Measurements from ENCODE around the gene RAB1A.
A peak's percentile ranks its signal among the peaks of the same experiment; 100 is the strongest.
"Not testable (repeated sequence)": the region's sequence is repeated elsewhere in the genome, so short reads cannot be mapped to it uniquely, and the experiment has no call there.

Gene RAB1A

GRCh38 chr2:65172994-65173790 lies 43.3 kb upstream of the RAB1A start:
- H3K36me3 ChIP-seq (ENCODE audit: control insufficient read depth, low read length): no peaks in the 10 kb centered on the region
- H3K4me2 ChIP-seq (ENCODE audit: low read length): no peak overlapping the region
- TF ChIP-seq CTCF (IDR thresholded peaks at IDR 0.05; ENCODE audit: low read depth, low read length, poor library complexity, severe bottlenecking) (no peak), EZH2phosphoT487 (IDR thresholded peaks at IDR 0.05; ENCODE audit: borderline replicate concordance, low read length) (no peak)
- H3K79me2 ChIP-seq (ENCODE audit: control insufficient read depth, low read length): no peaks in the 10 kb centered on the region
- no peaks in the 10 kb centered on the region for H3K9me2 ChIP-seq (replicated peaks; ENCODE audit: control insufficient read depth, low read length)
- H3K27me3 ChIP-seq (ENCODE audit: control insufficient read depth, low read length): no peaks in the 10 kb centered on the region
- H3K4me3 ChIP-seq (ENCODE audit: low read length): no peak overlapping the region
- no peaks in the 10 kb centered on the region for H3F3A ChIP-seq (ENCODE audit: control insufficient read depth, insufficient read depth)
- H3K4me1 ChIP-seq (ENCODE audit: control insufficient read depth, low read length): peaks cover 11% of the 10 kb centered on the region
- no peak overlapping the region for H3K27ac ChIP-seq (ENCODE audit: low read depth, low read length)
- H4K20me1 ChIP-seq (ENCODE audit: control insufficient read depth, insufficient read depth, low read depth, low read length): no peaks in the 10 kb centered on the region
- H3K9me3 ChIP-seq (ENCODE audit: control insufficient read depth, insufficient read depth, low read length): no peaks in the 10 kb centered on the region

- H3K4me1 ChIP-seq (ENCODE audit: control insufficient read depth, low read length): peaks cover 16% of the 10 kb centered on the region
- not testable (repeated sequence) for H3K9me3 ChIP-seq (ENCODE audit: control insufficient read depth, insufficient read depth, low read length); H3K27ac ChIP-seq (ENCODE audit: low read depth, low read length); H3K9me2 ChIP-seq (replicated peaks; ENCODE audit: control insufficient read depth, low read length); H3K27me3 ChIP-seq (ENCODE audit: control insufficient read depth, low read length); H3K36me3 ChIP-seq (ENCODE audit: control insufficient read depth, low read length); H3K4me2 ChIP-seq (ENCODE audit: low read length); H3K79me2 ChIP-seq (ENCODE audit: control insufficient read depth, low read length); H3K4me3 ChIP-seq (ENCODE audit: low read length); H4K20me1 ChIP-seq (ENCODE audit: control insufficient read depth, insufficient read depth, low read depth, low read length); H3F3A ChIP-seq (ENCODE audit: control insufficient read depth, insufficient read depth)
Measured at GRCh38 chr2:65170611-65171477, 40.9 kb upstream of the RAB1A start.

GRCh38 chr2:65169760-65170136 lies 39.8 kb upstream of the RAB1A start:
- H3K9me2 ChIP-seq (replicated peaks; ENCODE audit: control insufficient read depth, low read length): no peaks in the 10 kb centered on the region
- H3K4me3 ChIP-seq (ENCODE audit: low read length): no peak overlapping the region
- TF ChIP-seq CTCF (IDR thresholded peaks at IDR 0.05; ENCODE audit: low read depth, low read length, poor library complexity, severe bottlenecking) (no peak), EZH2phosphoT487 (IDR thresholded peaks at IDR 0.05; ENCODE audit: borderline replicate concordance, low read length) (no peak)
- peaks cover 2% of the 10 kb centered on the region; the same call in 1 of the 2 replicates for H3K36me3 ChIP-seq (ENCODE audit: control insufficient read depth, low read length)
- H3K4me1 ChIP-seq (ENCODE audit: control insufficient read depth, low read length): peaks cover 27% of the 10 kb centered on the region
- no peaks in the 10 kb centered on the region for H3K27me3 ChIP-seq (ENCODE audit: control insufficient read depth, low read length)
- no peaks in the 10 kb centered on the region for H3K9me3 ChIP-seq (ENCODE audit: control insufficient read depth, insufficient read depth, low read length)
- no peak overlapping the region for H3K27ac ChIP-seq (ENCODE audit: low read depth, low read length)
- no peaks in the 10 kb centered on the region for H4K20me1 ChIP-seq (ENCODE audit: control insufficient read depth, insufficient read depth, low read depth, low read length)
- no peak overlapping the region for H3K4me2 ChIP-seq (ENCODE audit: low read length)
- peaks cover 2% of the 10 kb centered on the region; the same call in 1 of the 2 replicates for H3F3A ChIP-seq (ENCODE audit: control insufficient read depth, insufficient read depth)
- no peaks in the 10 kb centered on the region for H3K79me2 ChIP-seq (ENCODE audit: control insufficient read depth, low read length)

- peaks cover 4% of the 10 kb centered on the region; the same call in 1 of the 2 replicates for H3K36me3 ChIP-seq (ENCODE audit: control insufficient read depth, low read length)
- H3K4me1 ChIP-seq (ENCODE audit: control insufficient read depth, low read length): peaks cover 67% of the 10 kb centered on the region
- H3K27ac ChIP-seq (ENCODE audit: low read depth, low read length): peak overlapping the region; percentile 64
- H3K9me3 ChIP-seq (ENCODE audit: control insufficient read depth, insufficient read depth, low read length): no peaks in the 10 kb centered on the region
- peak overlapping the region; percentile 47 for H3K4me3 ChIP-seq (ENCODE audit: low read length)
- no peaks in the 10 kb centered on the region for H3K79me2 ChIP-seq (ENCODE audit: control insufficient read depth, low read length)
- H3K27me3 ChIP-seq (ENCODE audit: control insufficient read depth, low read length): no peaks in the 10 kb centered on the region
- peaks cover 13% of the 10 kb centered on the region for H3F3A ChIP-seq (ENCODE audit: control insufficient read depth, insufficient read depth)
- H3K9me2 ChIP-seq (replicated peaks; ENCODE audit: control insufficient read depth, low read length): no peaks in the 10 kb centered on the region
- H4K20me1 ChIP-seq (ENCODE audit: control insufficient read depth, insufficient read depth, low read depth, low read length): no peaks in the 10 kb centered on the region
- H3K4me2 ChIP-seq (ENCODE audit: low read length): peak overlapping the region; percentile 79
- no peak for TF ChIP-seq CTCF (IDR thresholded peaks at IDR 0.05; ENCODE audit: low read depth, low read length, poor library complexity, severe bottlenecking)
- TF ChIP-seq EZH2phosphoT487 (IDR thresholded peaks at IDR 0.05; ENCODE audit: borderline replicate concordance, low read length): no peak
Measured at GRCh38 chr2:65165558-65165957, 35.7 kb upstream of the RAB1A start.

Data from DOHH2 (cell line).